ENCODE measurements around the gene POC5. TPM values are rescaled to one million over a fixed set of nuclear protein-coding genes. Genes with fewer than 3 reads are reported as not detected.
"Not testable (repeated sequence)": the region's sequence is repeated elsewhere in the genome, so short reads cannot be mapped to it uniquely, and the experiment has no call there.

The POC5 gene, protein sequence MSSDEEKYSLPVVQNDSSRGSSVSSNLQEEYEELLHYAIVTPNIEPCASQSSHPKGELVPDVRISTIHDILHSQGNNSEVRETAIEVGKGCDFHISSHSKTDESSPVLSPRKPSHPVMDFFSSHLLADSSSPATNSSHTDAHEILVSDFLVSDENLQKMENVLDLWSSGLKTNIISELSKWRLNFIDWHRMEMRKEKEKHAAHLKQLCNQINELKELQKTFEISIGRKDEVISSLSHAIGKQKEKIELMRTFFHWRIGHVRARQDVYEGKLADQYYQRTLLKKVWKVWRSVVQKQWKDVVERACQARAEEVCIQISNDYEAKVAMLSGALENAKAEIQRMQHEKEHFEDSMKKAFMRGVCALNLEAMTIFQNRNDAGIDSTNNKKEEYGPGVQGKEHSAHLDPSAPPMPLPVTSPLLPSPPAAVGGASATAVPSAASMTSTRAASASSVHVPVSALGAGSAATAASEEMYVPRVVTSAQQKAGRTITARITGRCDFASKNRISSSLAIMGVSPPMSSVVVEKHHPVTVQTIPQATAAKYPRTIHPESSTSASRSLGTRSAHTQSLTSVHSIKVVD
- total RNA-seq: 2.3 TPM
- long read RNA-seq, partial matches to known transcripts: 0 of 1 reads
- long read RNA-seq, other reads (novel, unspliced or antisense): 1 of 1 reads

DNA sequence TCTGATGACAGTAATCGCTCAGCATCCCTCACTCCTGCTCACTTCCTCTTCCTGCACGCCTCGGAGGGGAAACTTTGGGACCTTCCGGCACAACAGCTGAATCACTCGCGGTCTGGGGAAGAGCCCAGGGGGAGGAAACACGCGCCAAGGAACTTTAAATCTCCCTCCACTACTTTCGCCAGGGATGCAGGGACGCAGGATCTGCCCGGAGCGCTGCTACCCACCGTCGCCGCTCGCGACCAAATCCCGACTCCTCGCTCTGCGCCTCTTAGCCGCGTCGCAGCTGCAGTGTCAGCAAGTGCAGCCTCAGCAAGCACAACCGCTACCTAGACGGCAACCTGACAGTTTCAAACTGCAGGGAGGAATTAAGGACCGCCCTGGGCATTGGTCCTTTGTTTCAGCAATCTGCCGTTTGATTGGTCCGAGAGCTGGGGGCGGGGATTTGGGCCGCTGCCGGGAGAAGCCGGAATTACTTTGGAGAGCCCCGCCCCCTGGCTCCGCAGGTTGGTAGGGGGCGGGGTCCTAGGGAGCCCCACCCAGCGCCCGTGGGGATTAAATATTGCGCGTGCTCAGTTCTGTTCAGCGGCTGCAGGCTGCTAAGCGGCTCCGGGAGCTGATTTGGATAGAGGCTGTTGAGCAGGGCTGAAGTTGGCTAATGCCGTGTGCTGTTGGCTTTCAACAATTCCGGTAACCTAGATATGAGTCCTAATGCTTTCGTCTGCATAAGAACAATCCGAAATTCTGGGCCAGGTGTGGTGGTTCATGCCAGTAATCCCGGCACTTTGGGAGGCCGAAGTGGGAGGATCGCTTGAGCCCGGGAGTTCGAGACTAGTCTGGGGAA is at the start of gene POC5:
Gene POC5, minus strand, starts transcription at position 356 of the 841 bp plus-strand sequence. CDS start 4,500 bp downstream, outside the sequence.
- peak; percentile 97 for DNase-seq
- ATAC-seq (ENCODE audit: poor library complexity): peak; percentile 100
- intact Hi-C loops (cut with DNase I): no loop called here

DNA sequence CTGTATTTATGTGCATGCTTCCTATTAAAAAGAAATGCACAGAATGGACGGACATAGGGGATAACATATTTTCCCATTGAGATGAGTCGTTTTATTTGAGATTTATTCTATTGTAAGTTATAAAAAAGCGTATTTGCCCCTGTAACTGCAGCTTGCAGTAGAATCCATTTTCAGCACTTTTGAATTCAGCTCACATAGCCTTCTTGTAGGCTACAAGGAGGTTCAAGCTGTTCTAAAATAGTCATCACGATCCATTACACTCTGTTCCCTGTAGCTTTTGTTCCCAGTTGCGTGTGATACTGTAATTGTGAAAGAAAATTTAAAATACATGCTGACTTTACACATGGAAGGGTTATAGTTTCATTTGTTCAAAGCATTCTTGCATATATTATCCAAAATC is 40.9 kb upstream of the POC5 start:
- intact Hi-C loops (cut with DNase I): no loop called here
- no peak for ATAC-seq (ENCODE audit: poor library complexity)
- no peak for DNase-seq

DNA sequence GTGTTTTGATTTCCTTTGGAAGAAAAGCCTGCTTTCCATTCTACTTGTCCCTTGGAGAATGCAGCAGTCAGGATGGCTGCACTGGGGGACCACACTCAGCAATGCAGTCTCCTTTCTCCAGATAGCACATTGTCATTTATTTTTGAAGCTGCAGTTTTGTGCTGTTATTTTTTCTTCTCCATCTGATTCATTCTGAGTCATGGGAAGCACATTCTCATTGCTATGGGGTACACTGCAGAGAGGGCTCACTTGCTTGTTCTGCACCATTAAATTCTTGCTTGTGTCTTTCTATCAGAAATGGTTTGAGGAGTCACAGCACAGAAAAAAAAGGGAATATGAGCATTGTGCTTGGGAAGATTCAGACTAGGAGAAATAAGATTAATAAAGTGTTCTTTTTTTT is 39.7 kb upstream of the POC5 start:
- DNase-seq (no peak), ATAC-seq (ENCODE audit: poor library complexity) (no peak)
- intact Hi-C loops (cut with DNase I): no loop called here

DNA sequence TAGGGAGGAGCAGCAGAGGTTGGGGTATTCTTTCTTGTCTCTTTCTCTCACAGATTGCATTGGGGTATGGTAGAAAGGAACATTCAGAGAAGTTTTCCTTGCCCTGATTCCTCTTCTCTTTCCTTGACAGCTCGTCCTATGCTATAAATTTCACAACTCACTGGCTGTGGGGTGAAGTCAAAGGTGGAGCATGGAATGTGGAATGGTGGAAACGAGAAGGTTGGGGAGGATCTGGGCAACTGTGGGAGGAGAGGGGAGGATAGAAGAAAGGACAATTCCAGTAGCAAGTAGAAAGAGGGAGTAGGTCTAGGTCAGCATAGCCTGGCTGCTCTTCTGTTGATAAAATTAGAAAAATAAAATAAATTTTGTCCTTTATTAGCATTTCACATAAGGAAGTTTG is 39.0 kb upstream of the POC5 start:
- no peak for ATAC-seq (ENCODE audit: poor library complexity)
- intact Hi-C loops (cut with DNase I): no loop called here
- DNase-seq: no peak

DNA sequence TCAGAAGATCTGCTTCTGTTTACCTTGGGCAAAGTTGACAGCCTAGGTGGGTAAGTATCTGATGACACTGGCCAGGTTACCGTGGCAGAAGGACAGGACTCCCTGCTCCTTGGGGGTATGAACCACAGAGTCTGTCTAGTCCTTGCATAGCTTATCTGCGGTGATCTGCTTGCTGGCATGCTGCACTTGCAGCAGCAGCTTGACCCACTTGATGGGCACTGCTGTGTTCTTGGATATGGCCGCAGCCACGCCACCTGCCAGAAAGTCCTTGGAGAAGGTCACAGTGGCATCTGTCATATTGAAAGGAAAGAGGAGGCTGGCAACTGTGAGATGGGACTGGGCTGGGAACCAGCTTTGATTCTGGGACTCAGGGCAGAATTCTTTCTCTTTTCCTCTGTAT is 35.9 kb upstream of the POC5 start:
- intact Hi-C loops (cut with DNase I): no loop called here
- DNase-seq: no peak
- ATAC-seq (ENCODE audit: poor library complexity): no peak

DNA sequence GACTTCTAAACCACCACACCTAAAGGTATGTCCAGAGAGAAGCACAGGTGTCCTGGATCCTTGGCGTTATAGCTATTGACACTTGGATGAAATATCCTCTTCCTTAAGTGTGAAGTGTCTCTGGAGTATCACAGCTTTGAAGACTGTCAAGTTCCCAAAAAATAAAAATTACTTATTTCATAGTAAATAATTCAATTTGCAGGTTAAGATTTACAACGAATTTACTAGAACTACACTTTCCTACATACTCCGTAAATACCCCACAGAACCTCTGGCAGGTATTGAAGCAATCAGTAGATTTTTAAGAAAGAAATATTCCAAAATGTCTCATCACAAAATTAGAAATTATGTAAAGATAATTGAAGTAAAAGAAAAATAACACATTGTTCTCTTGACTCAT is 27.1 kb upstream of the POC5 start:
- no peak for ATAC-seq (ENCODE audit: poor library complexity)
- intact Hi-C loops (cut with DNase I): loop anchor here (10.0 kb wide), 1 partner anchor 440 kb away; no protein-coding TSS in a partner anchor

DNA sequence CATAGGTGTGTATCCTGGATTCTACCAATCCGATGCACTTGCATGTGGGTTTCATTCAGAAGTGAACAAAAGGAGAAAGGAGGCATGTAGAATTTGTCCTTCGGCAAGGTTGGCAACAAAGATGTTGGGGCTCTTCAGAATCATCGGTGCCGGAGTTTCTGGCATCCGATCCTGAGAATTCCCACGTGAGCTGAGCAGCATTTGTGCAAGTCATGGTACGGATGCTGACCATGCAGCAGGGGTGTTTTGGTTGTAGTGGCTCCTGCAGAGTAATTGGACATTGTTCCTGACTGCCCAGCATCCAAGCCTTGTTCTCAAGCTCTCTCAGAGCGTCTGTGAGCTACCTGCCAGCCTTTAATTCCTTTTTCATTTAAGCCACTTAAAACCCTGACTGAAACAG is 19.0 kb upstream of the POC5 start:
- DNase-seq (no peak), ATAC-seq (ENCODE audit: poor library complexity) (no peak)
- intact Hi-C loops (cut with DNase I): no loop called here

More for the DNA sequence above, 27.1 kb upstream of the POC5 start:
- DNase-seq: no peak

DNA sequence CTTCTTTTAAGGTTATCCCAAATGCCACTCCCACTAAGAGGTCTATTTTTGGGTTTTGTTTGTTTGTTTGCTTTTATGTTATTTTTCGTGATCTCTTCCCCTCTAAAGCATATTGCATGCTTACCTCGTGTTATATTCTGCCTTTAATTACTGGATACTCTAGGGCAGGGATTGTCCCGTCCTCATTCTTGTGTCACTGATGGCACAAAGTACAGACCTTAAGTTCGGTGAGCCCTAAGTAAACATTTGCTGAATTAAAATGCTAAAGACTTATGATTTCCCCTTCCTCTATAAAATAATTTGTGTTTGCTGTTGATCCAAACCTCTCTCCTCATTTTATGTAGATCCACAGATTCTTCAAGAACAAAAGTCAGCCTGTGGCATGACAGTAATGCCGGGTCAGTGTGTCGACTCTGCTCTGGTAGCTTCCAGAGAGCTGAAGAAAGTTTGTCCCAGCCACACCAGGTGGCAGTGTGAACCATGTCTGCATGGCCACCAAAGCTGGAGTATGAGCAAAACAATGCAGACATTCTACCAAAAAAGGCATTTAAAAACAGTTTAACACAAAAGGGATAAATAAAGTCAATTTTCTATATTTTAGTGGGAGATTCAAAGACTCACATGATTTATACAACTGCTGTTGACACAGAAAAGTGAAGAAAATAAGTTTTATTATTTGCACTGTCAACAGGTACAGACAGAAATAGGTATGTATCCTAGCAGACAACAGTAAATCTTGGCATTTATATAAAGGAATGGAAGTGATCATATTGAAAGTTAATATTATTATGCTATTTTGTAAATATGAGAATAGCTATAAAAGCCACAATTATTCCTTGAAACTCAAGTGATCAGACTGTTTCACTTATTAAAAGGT is 17.9 kb upstream of the POC5 start:
- peak; percentile 79 for ATAC-seq (ENCODE audit: poor library complexity)
- intact Hi-C loops (cut with DNase I): no loop called here
- DNase-seq: no peak

DNA sequence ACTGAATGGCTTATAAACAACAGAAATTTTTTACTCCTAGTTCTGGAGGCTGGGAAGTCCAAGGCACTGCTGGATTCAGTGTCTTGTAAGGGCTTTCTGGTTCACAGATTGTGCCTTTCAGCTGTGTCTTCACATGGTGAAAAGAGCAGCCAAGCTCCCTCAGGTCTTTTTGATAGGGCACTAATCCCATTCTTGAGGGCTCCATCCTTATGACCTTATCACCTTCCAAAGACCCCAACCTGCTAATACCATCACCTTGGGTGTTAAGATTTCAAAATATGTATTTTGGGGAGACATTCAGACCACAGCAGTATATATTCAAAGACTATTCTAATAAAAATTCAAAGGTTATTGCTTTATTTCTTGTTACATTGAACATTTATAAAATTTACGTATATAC is 16.5 kb upstream of the POC5 start:
- intact Hi-C loops (cut with DNase I): no loop called here
- no peak for ATAC-seq (ENCODE audit: poor library complexity)
- DNase-seq: no peak

DNA sequence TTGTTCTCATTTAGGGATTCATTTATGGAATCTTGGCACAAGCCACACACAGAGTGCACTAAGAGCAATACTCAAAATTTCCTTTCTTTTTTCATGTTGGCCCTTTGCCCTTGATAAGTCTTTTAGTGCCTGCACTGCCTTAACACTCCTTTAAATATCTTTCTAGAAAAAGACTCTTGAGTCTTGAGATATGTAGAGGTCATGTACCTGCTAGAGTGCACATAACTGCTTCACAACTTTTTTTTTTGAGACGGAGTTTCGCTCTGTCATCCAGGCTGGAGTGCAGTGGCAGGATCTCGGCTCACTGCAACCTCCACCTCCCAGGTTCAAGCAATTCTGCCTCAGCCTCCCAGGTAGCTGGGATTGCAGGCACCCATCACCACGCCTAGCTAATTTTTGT is 14.3 kb upstream of the POC5 start:
- intact Hi-C loops (cut with DNase I); ATAC-seq (ENCODE audit: poor library complexity); DNase-seq: not testable (repeated sequence)

DNA sequence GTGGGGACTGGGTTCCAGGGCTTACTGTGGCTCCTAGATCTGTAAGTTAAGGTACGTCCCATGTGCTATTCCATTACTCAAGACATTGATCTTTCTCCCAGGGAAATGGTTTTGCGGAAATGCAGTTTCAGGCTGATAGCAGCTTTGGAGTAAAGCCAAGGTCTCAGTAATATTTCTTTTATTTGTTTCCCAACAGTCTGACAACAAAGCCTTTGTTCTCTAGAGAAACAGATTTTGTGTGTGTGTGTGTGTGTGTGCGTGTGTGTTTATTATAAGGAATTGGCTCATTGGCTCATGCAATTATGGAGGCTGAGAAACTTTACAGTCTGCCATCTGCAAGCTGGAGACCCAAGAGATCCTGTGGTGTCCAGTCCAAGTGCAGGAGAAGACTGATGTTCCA is 12.1 kb upstream of the POC5 start:
- ATAC-seq (ENCODE audit: poor library complexity) (no peak), DNase-seq (no peak)
- intact Hi-C loops (cut with DNase I): no loop called here

DNA sequence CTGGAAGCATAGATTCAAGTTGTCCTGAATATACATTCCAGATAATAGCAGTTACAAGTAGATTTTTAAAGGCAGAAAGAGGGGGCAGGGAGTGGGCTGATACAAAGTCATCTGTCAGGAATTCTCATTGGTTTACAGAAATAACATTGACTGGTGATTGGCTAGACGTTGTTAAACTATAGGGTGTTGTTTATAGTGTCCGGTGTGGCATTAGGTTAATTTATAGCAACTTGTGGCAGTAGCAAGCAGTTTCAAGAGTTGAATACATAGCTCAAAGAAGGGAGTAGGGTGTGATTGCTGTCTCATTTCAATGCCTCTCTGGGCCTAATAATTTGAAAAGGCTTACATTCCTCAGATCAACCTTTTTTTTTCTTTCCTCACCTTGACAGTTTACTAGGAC is 10.7 kb upstream of the POC5 start:
- no peak for ATAC-seq (ENCODE audit: poor library complexity)
- DNase-seq: no peak
- intact Hi-C loops (cut with DNase I): no loop called here

DNA sequence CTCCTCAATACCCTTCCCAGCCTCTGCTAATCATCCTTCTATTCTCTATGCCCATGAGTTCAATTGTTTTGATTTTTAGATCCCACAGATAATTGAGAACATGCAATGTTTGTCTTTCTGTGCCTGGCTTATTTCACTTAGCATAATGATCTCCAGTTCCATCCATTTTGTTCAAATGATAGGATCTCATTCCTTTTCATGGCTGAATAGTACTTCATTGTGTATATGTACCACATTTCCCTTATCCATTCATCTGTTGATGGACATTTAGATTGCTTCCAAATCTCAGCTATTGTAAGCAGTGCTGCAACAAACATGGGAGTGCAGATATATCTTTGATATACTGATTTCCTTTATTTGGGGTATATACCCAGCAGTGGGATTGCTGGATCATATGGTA is 9.0 kb upstream of the POC5 start:
- ATAC-seq (ENCODE audit: poor library complexity); DNase-seq; intact Hi-C loops (cut with DNase I): not testable (repeated sequence)

DNA sequence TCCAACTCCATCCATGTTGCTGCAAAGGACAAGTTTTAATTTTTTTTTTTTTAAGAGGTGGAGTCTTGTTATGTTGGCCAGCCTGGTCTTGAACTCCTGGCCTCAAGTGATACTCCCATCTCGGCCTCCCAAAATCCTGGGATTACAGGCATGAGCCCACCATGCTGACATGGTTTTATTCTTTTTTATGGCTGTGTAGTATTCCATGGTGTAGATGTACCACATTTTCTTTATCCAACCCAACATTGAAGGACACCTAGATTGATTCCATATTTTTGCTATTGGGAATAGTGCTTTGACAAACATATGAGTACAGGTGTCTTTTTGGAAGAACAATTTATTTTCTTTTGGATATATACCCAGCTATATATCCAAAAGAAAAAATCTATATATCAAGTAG is 6.1 kb upstream of the POC5 start:
- intact Hi-C loops (cut with DNase I): no loop called here
- DNase-seq (no peak), ATAC-seq (ENCODE audit: poor library complexity) (no peak)

DNA sequence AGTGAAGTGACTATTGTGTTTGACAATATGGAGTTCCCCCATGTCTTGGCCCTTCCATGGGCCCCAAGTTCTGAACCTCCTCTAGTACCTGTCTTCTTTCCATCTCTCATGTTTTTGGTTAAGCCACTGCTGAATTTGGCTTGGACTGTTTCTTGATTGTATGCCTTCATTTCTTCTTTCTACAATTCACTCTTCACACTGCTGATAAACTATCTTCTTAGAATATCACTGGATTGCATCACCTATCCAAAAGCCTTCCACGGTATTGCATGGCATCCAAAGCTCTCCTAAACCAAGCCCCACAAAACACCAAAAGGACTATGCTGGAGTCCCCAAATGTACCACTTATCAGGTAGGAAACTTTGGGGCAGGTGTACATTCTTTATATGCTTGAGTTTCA is 4.3 kb upstream of the POC5 start:
- ATAC-seq (ENCODE audit: poor library complexity) (no peak), DNase-seq (no peak)
- intact Hi-C loops (cut with DNase I): no loop called here

DNA sequence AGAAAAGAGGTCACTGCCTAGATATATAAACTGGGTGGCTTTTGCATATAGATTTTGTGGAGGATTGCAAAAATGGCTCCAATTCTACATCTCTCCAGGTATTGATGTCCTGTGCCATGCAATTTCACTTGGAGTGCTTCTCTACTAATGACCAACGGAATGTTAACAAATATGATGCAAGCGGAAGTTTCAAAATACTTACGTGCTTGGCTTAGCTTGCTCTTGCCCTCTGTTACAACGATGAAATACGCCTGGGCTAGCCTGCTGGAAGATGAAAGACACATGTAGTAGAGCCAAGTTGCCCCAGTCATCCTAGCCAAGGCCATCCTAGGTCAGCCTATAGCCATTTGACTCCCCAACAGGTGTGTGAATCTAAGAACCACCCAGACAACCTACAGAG is 3.6 kb upstream of the POC5 start:
- ATAC-seq (ENCODE audit: poor library complexity) (no peak), DNase-seq (no peak)
- intact Hi-C loops (cut with DNase I): no loop called here

DNA sequence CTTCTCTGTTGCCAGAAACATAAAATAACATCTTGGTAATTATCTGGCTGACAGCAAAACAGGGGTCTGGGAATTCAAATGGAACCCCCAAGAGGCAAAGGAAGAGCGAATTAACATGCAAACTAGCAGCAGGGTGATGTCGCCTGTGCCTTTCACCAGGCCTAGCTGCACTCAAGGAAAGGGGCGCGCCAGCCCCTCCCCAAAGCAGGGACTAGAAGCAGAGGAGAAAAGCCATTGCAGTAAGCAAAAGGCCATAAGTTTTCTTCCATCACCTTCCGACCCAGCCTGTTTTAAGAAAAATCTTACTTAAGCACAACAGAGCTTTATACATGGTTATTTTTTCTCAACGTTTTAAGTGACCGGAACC is 539 bp downstream of the POC5 start:
- ATAC-seq (ENCODE audit: poor library complexity): no peak
- DNase-seq: no peak
- intact Hi-C loops (cut with DNase I): no loop called here

DNA sequence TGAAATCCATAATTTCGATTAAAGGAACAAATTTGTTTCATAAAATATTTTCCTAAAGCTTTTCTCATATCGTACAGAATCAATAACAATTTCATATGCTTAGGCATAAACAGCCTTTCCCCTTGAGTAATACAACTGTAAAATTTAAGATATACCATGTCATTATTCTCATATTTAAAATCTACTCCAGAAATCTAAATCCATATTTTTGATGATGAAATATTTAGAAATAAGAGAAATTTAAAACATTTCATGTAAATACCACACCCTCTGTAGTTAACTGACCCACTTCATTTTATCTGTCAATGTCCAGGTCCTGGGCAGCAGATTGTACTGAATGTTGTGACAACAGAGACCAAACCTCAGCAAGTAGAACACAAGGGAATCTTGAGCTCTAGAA is 5.1 kb downstream of the POC5 start:
- intact Hi-C loops (cut with DNase I): no loop called here
- DNase-seq (no peak), ATAC-seq (ENCODE audit: poor library complexity) (no peak)

DNA sequence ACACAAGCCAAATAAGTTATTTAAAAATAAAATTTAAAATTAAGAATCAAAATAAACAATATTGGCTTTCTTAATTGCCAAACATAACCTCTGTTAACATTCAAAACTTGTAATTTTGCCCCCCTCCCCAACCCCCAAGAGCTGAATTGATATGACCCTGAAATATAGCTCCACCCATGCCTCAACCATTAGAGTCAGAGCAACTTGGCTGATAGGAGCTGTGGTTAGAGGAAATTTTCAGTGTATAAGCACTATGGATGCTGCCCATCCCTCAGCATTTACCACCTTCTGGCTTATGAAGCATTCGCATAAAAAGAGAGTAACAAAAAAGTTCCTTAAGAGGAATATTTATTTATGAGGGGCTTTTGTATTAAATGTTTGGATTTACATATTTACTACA is 6.1 kb downstream of the POC5 start:
- no peak for DNase-seq
- ATAC-seq (ENCODE audit: poor library complexity): no peak
- intact Hi-C loops (cut with DNase I): no loop called here
